Measurements from ENCODE around the gene ZNF283.

ZNF283 gene

GRCh38 chr19:43798026-43798545 lies 29.0 kb upstream of the ZNF283 start:
- H2AK5ac ChIP-seq (ENCODE audit: low read length) = no peak overlapping the region
- H3K14ac ChIP-seq (ENCODE audit: low read length) = no peak overlapping the region
- peak overlapping the region; percentile 31 for H3K9ac ChIP-seq (ENCODE audit: low read length)
- H2BK5ac ChIP-seq (ENCODE audit: low read depth, low read length, poor library complexity) = no peak overlapping the region
- H3K23ac ChIP-seq (ENCODE audit: low read length) = peak overlapping the region; percentile 29
- no peak overlapping the region for H3K27ac ChIP-seq (ENCODE audit: low read depth, low read length)
- H3K4ac ChIP-seq (ENCODE audit: low read depth, low read length) = no peak overlapping the region
- no peaks in the 10 kb centered on the region for H3K36me3 ChIP-seq (ENCODE audit: control insufficient read depth in 1 of 2, insufficient read depth in 2 of 2, low read length in 2 of 2)
- no peaks in the 10 kb centered on the region for H3K79me2 ChIP-seq (ENCODE audit: control insufficient read depth, insufficient read depth, low read length, poor library complexity)
- no peak overlapping the region for H2BK120ac ChIP-seq (ENCODE audit: insufficient read depth, low read length, poor library complexity)
- H3K9me3 ChIP-seq (ENCODE audit: insufficient read depth, low read depth, low read length) = peaks cover 6% of the 10 kb centered on the region
- H4K8ac ChIP-seq (ENCODE audit: low read depth, low read length) = no peak overlapping the region
- H4K91ac ChIP-seq (ENCODE audit: low read depth, low read length) = no peak overlapping the region
- no CpG with 5 or more reads among the region's 5 CpGs for WGBS (ENCODE audit: extremely low coverage, insufficient coverage, insufficient read length)
- no peaks in the 10 kb centered on the region for H3K79me1 ChIP-seq (ENCODE audit: low read length)
- H4K12ac ChIP-seq (ENCODE audit: low read depth, low read length) = no peak overlapping the region
- no peak overlapping the region for H3K18ac ChIP-seq (ENCODE audit: low read length)
- H3K4me1 ChIP-seq (ENCODE audit: control insufficient read depth in 1 of 2, insufficient read depth in 2 of 2, low read length in 2 of 2) = peaks cover 5 to 11% of the 10 kb centered on the region in 2 experiments
- peak overlapping the region; percentile 60 for H3K4me3 ChIP-seq (ENCODE audit: low read depth, low read length)
- peaks cover 4% of the 10 kb centered on the region for H3K27me3 ChIP-seq (ENCODE audit: insufficient read depth, low read length)
- no peak overlapping the region for H2AFZ ChIP-seq (ENCODE audit: insufficient read depth, low read length, poor library complexity)
- no peak for DNase-seq
- H3K4me2 ChIP-seq (ENCODE audit: low read length) = peak overlapping the region; percentile 76
- no peak overlapping the region for H2BK12ac ChIP-seq (ENCODE audit: low read length)

GRCh38 chr19:43798546-43799409 lies 28.3 kb upstream of the ZNF283 start:
- Histone ChIP-seq H2BK12ac (ENCODE audit: low read length) (no peak overlapping the region), H4K91ac (ENCODE audit: low read depth, low read length) (no peak overlapping the region), H3K79me1 (ENCODE audit: low read length) (no peaks in the 10 kb centered on the region), H3K27ac (ENCODE audit: low read depth, low read length) (peak overlapping the region; percentile 2), H4K12ac (ENCODE audit: low read depth, low read length) (no peak overlapping the region), H3K36me3 (ENCODE audit: control insufficient read depth in 1 of 2, insufficient read depth in 2 of 2, low read length in 2 of 2) (no peaks in the 10 kb centered on the region), H3K27me3 (ENCODE audit: insufficient read depth, low read length) (peaks cover 4% of the 10 kb centered on the region), H3K79me2 (ENCODE audit: control insufficient read depth, insufficient read depth, low read length, poor library complexity) (no peaks in the 10 kb centered on the region), H3K18ac (ENCODE audit: low read length) (no peak overlapping the region), H2BK5ac (ENCODE audit: low read depth, low read length, poor library complexity) (no peak overlapping the region), H3K4me2 (ENCODE audit: low read length) (peak overlapping the region; percentile 76), H3K4me3 (ENCODE audit: low read depth, low read length) (peak overlapping the region; percentile 60), H3K9ac (ENCODE audit: low read length) (no peak overlapping the region), H3K14ac (ENCODE audit: low read length) (no peak overlapping the region), H3K23ac (ENCODE audit: low read length) (no peak overlapping the region), H2BK120ac (ENCODE audit: insufficient read depth, low read length, poor library complexity) (no peak overlapping the region), H2AFZ (ENCODE audit: insufficient read depth, low read length, poor library complexity) (no peak overlapping the region), H4K8ac (ENCODE audit: low read depth, low read length) (no peak overlapping the region), H3K4me1 (ENCODE audit: control insufficient read depth in 1 of 2, insufficient read depth in 2 of 2, low read length in 2 of 2) (peaks cover 5 to 11% of the 10 kb centered on the region in 2 experiments), H3K9me3 (ENCODE audit: insufficient read depth, low read depth, low read length) (peaks cover 6% of the 10 kb centered on the region), H2AK5ac (ENCODE audit: low read length) (no peak overlapping the region), H3K4ac (ENCODE audit: low read depth, low read length) (no peak overlapping the region)
- 100% methylated on average over 2 of the region's 70 CpGs for WGBS (ENCODE audit: extremely low coverage, insufficient coverage, insufficient read length)
- peak; percentile 83 to 84 for DNase-seq

DNA sequence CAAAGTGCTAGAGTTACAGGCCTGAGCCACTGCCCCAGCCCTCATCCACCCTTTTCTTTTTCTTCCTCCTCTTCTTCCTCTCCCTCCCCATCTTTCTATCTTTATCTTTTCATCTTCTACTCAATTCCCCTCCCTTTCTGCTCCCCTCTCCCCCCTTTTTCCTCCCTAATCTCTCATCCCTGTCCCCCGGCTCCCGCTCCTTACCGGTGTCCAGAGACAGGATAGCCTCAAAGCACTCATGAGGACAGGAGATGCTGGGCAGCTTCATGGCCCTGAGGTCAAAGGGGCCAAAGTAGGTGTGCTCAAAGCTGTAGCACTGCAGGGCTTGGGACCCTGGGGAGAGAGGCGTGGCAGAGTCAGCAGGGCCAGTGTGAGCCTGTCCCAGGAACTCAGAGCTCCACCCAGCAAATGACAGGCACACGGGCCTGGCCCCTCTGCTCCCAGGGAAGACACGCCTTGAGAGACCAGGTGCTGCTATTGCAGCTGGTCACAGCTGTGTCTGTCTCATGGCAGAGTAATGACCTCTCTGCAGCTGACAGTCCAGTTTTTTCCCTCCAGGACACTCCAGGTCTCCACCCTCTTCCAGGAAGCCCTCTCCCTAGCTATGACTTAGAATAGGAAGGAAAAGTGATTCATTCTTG lies 27.5 kb upstream of the ZNF283 start:
- Histone ChIP-seq H3K9me3 (ENCODE audit: insufficient read depth, low read depth, low read length) (peaks cover 6% of the 10 kb centered on the region), H3K79me2 (ENCODE audit: control insufficient read depth, insufficient read depth, low read length, poor library complexity) (no peaks in the 10 kb centered on the region), H3K23ac (ENCODE audit: low read length) (no peak overlapping the region), H3K14ac (ENCODE audit: low read length) (no peak overlapping the region), H2AK5ac (ENCODE audit: low read length) (no peak overlapping the region), H3K18ac (ENCODE audit: low read length) (no peak overlapping the region), H3K4me1 (ENCODE audit: control insufficient read depth in 1 of 2, insufficient read depth in 2 of 2, low read length in 2 of 2) (peaks cover 5 to 11% of the 10 kb centered on the region in 2 experiments), H2BK12ac (ENCODE audit: low read length) (no peak overlapping the region), H4K12ac (ENCODE audit: low read depth, low read length) (no peak overlapping the region), H3K4me3 (ENCODE audit: low read depth, low read length) (no peak overlapping the region), H3K27ac (ENCODE audit: low read depth, low read length) (no peak overlapping the region), H3K4ac (ENCODE audit: low read depth, low read length) (no peak overlapping the region), H2BK120ac (ENCODE audit: insufficient read depth, low read length, poor library complexity) (no peak overlapping the region), H3K27me3 (ENCODE audit: insufficient read depth, low read length) (peaks cover 4% of the 10 kb centered on the region), H2AFZ (ENCODE audit: insufficient read depth, low read length, poor library complexity) (no peak overlapping the region), H4K91ac (ENCODE audit: low read depth, low read length) (no peak overlapping the region), H3K4me2 (ENCODE audit: low read length) (no peak overlapping the region), H3K36me3 (ENCODE audit: control insufficient read depth in 1 of 2, insufficient read depth in 2 of 2, low read length in 2 of 2) (no peaks in the 10 kb centered on the region), H4K8ac (ENCODE audit: low read depth, low read length) (no peak overlapping the region), H3K79me1 (ENCODE audit: low read length) (no peaks in the 10 kb centered on the region), H2BK5ac (ENCODE audit: low read depth, low read length, poor library complexity) (no peak overlapping the region), H3K9ac (ENCODE audit: low read length) (no peak overlapping the region)
- peak; percentile 90 to 96 for DNase-seq
- no CpG with 5 or more reads among the region's 6 CpGs for WGBS (ENCODE audit: extremely low coverage, insufficient coverage, insufficient read length)

GRCh38 chr19:43802216-43802951 lies 24.7 kb upstream of the ZNF283 start, which contains the start of gene LYPD5:
TSS of gene LYPD5 (minus strand) at chr19:43802447. CDS start at chr19:43802380, 67 bp downstream.
- no peak for DNase-seq
- Histone ChIP-seq H2BK120ac (ENCODE audit: insufficient read depth, low read length, poor library complexity) (no peak within 1 kb of the TSS), H3K79me1 (ENCODE audit: low read length) (no peaks in the 10 kb centered on the region), H3K23ac (ENCODE audit: low read length) (no peak within 1 kb of the TSS), H3K4me3 (ENCODE audit: low read depth, low read length) (no peak within 1 kb of the TSS), H4K8ac (ENCODE audit: low read depth, low read length) (no peak within 1 kb of the TSS), H2AFZ (ENCODE audit: insufficient read depth, low read length, poor library complexity) (no peak within 1 kb of the TSS), H3K4me1 (ENCODE audit: control insufficient read depth in 1 of 2, insufficient read depth in 2 of 2, low read length in 2 of 2) (peaks cover 5 to 11% of the 10 kb centered on the region in 2 experiments), H3K79me2 (ENCODE audit: control insufficient read depth, insufficient read depth, low read length, poor library complexity) (no peaks in the 10 kb centered on the region), H3K14ac (ENCODE audit: low read length) (no peak within 1 kb of the TSS), H3K9me3 (ENCODE audit: insufficient read depth, low read depth, low read length) (peaks cover 6% of the 10 kb centered on the region), H3K9ac (ENCODE audit: low read length) (no peak within 1 kb of the TSS), H3K27ac (ENCODE audit: low read depth, low read length) (no peak within 1 kb of the TSS), H2BK12ac (ENCODE audit: low read length) (no peak within 1 kb of the TSS), H3K36me3 (ENCODE audit: control insufficient read depth in 1 of 2, insufficient read depth in 2 of 2, low read length in 2 of 2) (no peaks in the 10 kb centered on the region), H3K18ac (ENCODE audit: low read length) (no peak within 1 kb of the TSS), H3K4me2 (ENCODE audit: low read length) (no peak within 1 kb of the TSS), H2BK5ac (ENCODE audit: low read depth, low read length, poor library complexity) (no peak within 1 kb of the TSS), H3K4ac (ENCODE audit: low read depth, low read length) (no peak within 1 kb of the TSS), H4K91ac (ENCODE audit: low read depth, low read length) (no peak within 1 kb of the TSS), H4K12ac (ENCODE audit: low read depth, low read length) (no peak within 1 kb of the TSS), H3K27me3 (ENCODE audit: insufficient read depth, low read length) (peaks cover 2% of the 10 kb centered on the region), H2AK5ac (ENCODE audit: low read length) (no peak within 1 kb of the TSS)
- no CpG with 5 or more reads among the region's 12 CpGs for WGBS (ENCODE audit: extremely low coverage, insufficient coverage, insufficient read length)
